Endodermal cell (in vitro differentiated cells): ENCODE results near the gene COQ2. TPM values are rescaled to one million over a fixed set of nuclear protein-coding genes. Genes with fewer than 3 reads are reported as not detected.
A peak's percentile ranks its signal among the peaks of the same experiment; 100 is the strongest.

ENCODE experiments used
- DNase-seq: peaks from one replicate; pipeline ENCODE4 v3.0.0-alpha.2; 2017
- H3K27ac ChIP-seq: 2 replicates; pipeline ENCODE4 v1.5.1; 2013; ENCODE audit warnings: mild to moderate bottlenecking, low read depth, low read length, moderate library complexity
- H3K27me3 ChIP-seq: 2 replicates; pipeline ENCODE4 v1.6.1; 2013; ENCODE audit warnings: mild to moderate bottlenecking, low read length, moderate library complexity; ENCODE audit not compliant: insufficient read depth, control insufficient read depth, poor library complexity, severe bottlenecking
- H3K36me3 ChIP-seq: 2 replicates; pipeline ENCODE4 v1.7.0; 2013; ENCODE audit warnings: mild to moderate bottlenecking, low read length, moderate library complexity; ENCODE audit not compliant: control insufficient read depth, insufficient read depth
- H3K4me1 ChIP-seq: one replicate; pipeline ENCODE4 v1.7.0; 2013; ENCODE audit warnings: low read length; ENCODE audit not compliant: control insufficient read depth, insufficient read depth
- H3K4me3 ChIP-seq: 2 replicates; pipeline ENCODE4 v1.5.1; 2013; ENCODE audit warnings: mild to moderate bottlenecking, low read length, moderate library complexity
- H3K9ac ChIP-seq: 2 replicates; pipeline ENCODE4 v1.6.1; 2013; ENCODE audit warnings: mild to moderate bottlenecking, low read length, moderate library complexity; ENCODE audit not compliant: poor library complexity, severe bottlenecking; ENCODE audit errors: extremely low read depth
- H3K9me3 ChIP-seq: 2 replicates; pipeline ENCODE4 v1.6.1; 2013; ENCODE audit warnings: mild to moderate bottlenecking, low read length, moderate library complexity; ENCODE audit not compliant: control insufficient read depth
- H3K27ac Mint-ChIP-seq: 2 replicates; pipeline ENCODE4 v1.8.0; 2020; ENCODE audit warnings: mixed read lengths
- H3K27me3 Mint-ChIP-seq: 2 replicates; pipeline ENCODE4 v1.8.0; 2021; ENCODE audit warnings: mild to moderate bottlenecking, mixed read lengths; ENCODE audit not compliant: insufficient read depth
- H3K36me3 Mint-ChIP-seq: 2 replicates; pipeline ENCODE4 v1.8.0; 2020; ENCODE audit warnings: low read depth, mixed read lengths
- H3K4me1 Mint-ChIP-seq: 2 replicates; pipeline ENCODE4 v1.8.0; 2020; ENCODE audit warnings: mixed read lengths
- H3K4me3 Mint-ChIP-seq: 2 replicates; pipeline ENCODE4 v1.8.0; 2020; ENCODE audit warnings: mild to moderate bottlenecking, moderate library complexity, mixed read lengths
- H3K9me3 Mint-ChIP-seq: 2 replicates; pipeline ENCODE4 v1.8.0; 2020; ENCODE audit warnings: mild to moderate bottlenecking, mixed read lengths
- WGBS, 2 experiments: methylation state at CpG; one replicate each; pipeline versions ENCODE4 v1.1.5 to v1.1.7; 2013; ENCODE audit warnings: missing lambda C conversion rate in 2 of 2, mixed read lengths in 1 of 2; ENCODE audit not compliant: insufficient coverage in 1 of 2, insufficient read length in 1 of 2; 5-methylcytosine and 5-hydroxymethylcytosine counted together
- total RNA-seq, 2 donors: library from RNA; stranded (reverse); fragmentation: NEBNext Ultra II Directional in 1 of 2; extraction: Animal tissue kit (Norgen Biotek cat#: 25700) in 1 of 2; gene quantifications; 2 replicates in 1 of 2; 3 replicates in 1 of 2; pipeline ENCODE4 v1.2.1, GENCODE V29; 2021
- TF ChIP-seq, protein P1 (sequence below): fragments of 200-600 bp; sonication (generic); conservative IDR thresholded peaks from 2 replicates; pipeline ENCODE4 v1.5.0; 2021; ENCODE audit warnings: antibody characterized with exemption, mild to moderate bottlenecking

Gene COQ2
- total RNA-seq, 2 donors from 2014 or later: 17.7 to 18.4 TPM

DNA sequence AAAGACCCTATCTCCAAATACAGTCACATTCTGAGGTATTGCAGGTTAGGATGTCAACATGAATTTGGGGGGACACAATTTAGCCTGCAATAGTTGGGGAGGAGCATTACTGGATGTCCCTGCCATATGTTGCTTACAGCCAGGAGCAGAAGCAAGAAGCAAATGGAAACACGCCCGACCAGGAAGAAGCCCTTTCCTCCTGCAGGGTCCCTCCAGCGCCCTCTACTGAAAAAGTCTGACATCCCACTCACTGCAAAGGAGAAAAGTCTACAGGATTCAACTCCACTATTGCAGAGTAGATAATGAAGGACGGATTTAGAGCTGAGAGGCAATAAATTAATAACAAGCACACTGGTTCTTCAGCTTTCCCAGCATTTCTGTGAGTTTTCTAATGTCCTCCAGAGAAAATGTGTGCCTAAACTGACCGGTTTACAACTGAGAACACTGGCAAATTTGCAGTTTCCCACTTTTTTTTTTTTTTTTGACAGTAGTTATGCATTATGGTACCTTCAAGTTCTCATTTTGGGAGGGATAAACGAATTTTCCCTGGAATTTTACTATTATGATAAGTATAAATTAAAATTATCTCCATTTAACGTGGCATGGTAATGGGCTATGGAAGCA lies 31.7 kb downstream of the COQ2 start:
- no peaks in the 10 kb centered on the region for H3K36me3 ChIP-seq
- no peaks in the 10 kb centered on the region for H3K9me3 ChIP-seq
- H3K9me3 Mint-ChIP-seq: no peaks in the 10 kb centered on the region
- H3K27ac ChIP-seq: no peak overlapping the region
- H3K4me1 ChIP-seq: no peaks in the 10 kb centered on the region
- no peak overlapping the region for H3K4me3 ChIP-seq
- no peaks in the 10 kb centered on the region for H3K27me3 ChIP-seq
- peak; percentile 93 for DNase-seq
- H3K27ac Mint-ChIP-seq: no peak overlapping the region
- 46 to 55% methylated on average over 4 to 6 of the region's 7 CpGs for WGBS, 2 experiments
- no peak overlapping the region for H3K4me3 Mint-ChIP-seq
- no peaks in the 10 kb centered on the region for H3K27me3 Mint-ChIP-seq
- H3K4me1 Mint-ChIP-seq: peaks cover 4% of the 10 kb centered on the region
- no peaks in the 10 kb centered on the region for H3K36me3 Mint-ChIP-seq
- H3K9ac ChIP-seq: no peak overlapping the region
- TF ChIP-seq, protein P1, sequence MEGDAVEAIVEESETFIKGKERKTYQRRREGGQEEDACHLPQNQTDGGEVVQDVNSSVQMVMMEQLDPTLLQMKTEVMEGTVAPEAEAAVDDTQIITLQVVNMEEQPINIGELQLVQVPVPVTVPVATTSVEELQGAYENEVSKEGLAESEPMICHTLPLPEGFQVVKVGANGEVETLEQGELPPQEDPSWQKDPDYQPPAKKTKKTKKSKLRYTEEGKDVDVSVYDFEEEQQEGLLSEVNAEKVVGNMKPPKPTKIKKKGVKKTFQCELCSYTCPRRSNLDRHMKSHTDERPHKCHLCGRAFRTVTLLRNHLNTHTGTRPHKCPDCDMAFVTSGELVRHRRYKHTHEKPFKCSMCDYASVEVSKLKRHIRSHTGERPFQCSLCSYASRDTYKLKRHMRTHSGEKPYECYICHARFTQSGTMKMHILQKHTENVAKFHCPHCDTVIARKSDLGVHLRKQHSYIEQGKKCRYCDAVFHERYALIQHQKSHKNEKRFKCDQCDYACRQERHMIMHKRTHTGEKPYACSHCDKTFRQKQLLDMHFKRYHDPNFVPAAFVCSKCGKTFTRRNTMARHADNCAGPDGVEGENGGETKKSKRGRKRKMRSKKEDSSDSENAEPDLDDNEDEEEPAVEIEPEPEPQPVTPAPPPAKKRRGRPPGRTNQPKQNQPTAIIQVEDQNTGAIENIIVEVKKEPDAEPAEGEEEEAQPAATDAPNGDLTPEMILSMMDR: peak; percentile 88

DNA sequence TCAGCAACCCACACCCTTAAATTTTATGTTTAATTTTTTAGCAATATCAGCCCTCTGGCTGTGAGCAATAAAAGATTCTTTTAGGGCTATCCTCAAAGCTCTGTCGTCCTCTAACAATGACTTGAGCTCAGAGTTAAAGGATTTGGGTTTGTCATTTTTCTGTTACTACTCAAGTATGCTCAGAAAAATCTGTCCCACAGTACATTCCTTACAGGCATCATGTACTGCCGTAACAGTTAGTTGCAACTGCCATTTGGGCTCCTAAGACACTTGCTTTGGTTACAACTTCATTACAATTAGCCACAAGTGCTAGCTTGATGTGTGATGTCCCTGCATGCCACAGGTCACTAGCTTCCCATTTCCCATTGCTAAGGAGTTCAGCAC lies 33.2 kb downstream of the COQ2 start:
- Histone ChIP-seq H3K27ac (no peak overlapping the region), H3K9ac (no peak overlapping the region), H3K36me3 (no peaks in the 10 kb centered on the region), H3K4me1 (no peaks in the 10 kb centered on the region), H3K9me3 (no peaks in the 10 kb centered on the region), H3K4me3 (no peak overlapping the region), H3K27me3 (no peaks in the 10 kb centered on the region)
- TF ChIP-seq, protein P1: no peak
- H3K4me3 Mint-ChIP-seq: no peak overlapping the region
- no peak for DNase-seq
- H3K36me3 Mint-ChIP-seq: no peaks in the 10 kb centered on the region
- H3K4me1 Mint-ChIP-seq: peaks cover 4% of the 10 kb centered on the region
- no peaks in the 10 kb centered on the region for H3K9me3 Mint-ChIP-seq
- H3K27ac Mint-ChIP-seq: no peak overlapping the region
- 83 to 91% methylated on average over 2 of the region's 2 CpGs for WGBS, 2 experiments
- no peaks in the 10 kb centered on the region for H3K27me3 Mint-ChIP-seq

DNA sequence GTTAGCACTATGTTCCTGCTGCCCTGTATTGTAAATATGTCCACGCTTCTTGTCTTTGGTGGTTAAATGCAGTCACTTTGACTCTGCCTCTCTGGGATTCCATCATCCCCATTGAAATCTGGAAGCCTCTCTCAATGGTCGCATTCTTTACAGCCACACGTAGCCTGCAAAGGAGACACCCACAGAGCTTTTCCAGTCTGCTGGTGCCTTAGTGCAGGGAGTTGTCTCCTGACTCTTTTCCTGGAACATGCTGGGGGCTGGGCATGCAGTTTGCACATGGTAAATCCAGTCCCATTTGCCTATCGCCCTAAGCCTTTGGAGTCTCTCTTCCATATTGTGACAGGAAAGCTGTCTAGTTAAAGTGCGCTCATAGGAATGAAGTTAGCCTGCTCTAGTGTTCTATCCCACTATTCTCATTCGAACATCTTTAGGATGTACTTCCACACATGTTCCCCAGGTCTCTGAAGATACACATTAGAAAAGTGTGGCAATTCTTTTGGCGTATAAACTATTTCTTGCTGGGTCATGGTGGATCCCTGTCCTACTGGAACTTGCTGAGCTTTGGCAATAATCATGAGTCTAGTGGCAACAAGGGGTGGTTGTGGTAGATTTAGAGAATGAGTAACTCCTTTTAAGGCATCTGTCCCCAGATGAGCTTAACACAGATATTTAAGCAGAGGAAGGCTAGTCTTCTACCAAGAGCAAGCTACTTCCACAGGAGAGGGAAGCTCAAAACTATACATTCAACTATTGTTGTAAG lies 33.7 kb downstream of the COQ2 start:
- TF ChIP-seq, protein P1: no peak
- Mint-ChIP-seq H3K4me1 (peaks cover 4% of the 10 kb centered on the region), H3K9me3 (no peaks in the 10 kb centered on the region), H3K36me3 (no peaks in the 10 kb centered on the region), H3K4me3 (no peak overlapping the region), H3K27ac (no peak overlapping the region), H3K27me3 (no peaks in the 10 kb centered on the region)
- no peak overlapping the region for H3K27ac ChIP-seq
- no peak overlapping the region for H3K9ac ChIP-seq
- no peaks in the 10 kb centered on the region for H3K9me3 ChIP-seq
- H3K4me3 ChIP-seq: no peak overlapping the region
- no peaks in the 10 kb centered on the region for H3K4me1 ChIP-seq
- H3K36me3 ChIP-seq: no peaks in the 10 kb centered on the region
- WGBS, 2 experiments: 89 to 91% methylated on average over 6 to 7 of the region's 7 CpGs
- no peaks in the 10 kb centered on the region for H3K27me3 ChIP-seq
- peak; percentile 53 for DNase-seq
